ENCODE results near the gene VDAC1. TPM values are rescaled to one million over a fixed set of nuclear protein-coding genes. Genes with fewer than 3 reads are reported as not detected.

Gene VDAC1
- polyA plus RNA-seq, 1 donor (not counting 4 experiments of a cell fraction or from before 2014, with no cell fraction given): 300 TPM

- no peaks in the 10 kb centered on the region for H3K9me3 ChIP-seq (ENCODE audit: control insufficient read depth, low read depth, low read length)
- H3K9ac ChIP-seq (ENCODE audit: control insufficient read depth, extremely low read depth, insufficient read depth, low read length): no peak overlapping the region
- peaks cover 9% of the 10 kb centered on the region for H3K4me1 ChIP-seq (ENCODE audit: control insufficient read depth, extremely low read depth, insufficient read depth, low read length)
- H3K27ac ChIP-seq (ENCODE audit: control insufficient read depth, insufficient read depth, low read length): no peak overlapping the region
- no peak overlapping the region for H2AFZ ChIP-seq (ENCODE audit: control insufficient read depth, low read length)
- no peak overlapping the region for H3K4me3 ChIP-seq (ENCODE audit: control insufficient read depth in 2 of 3, extremely low read depth in 1 of 3, insufficient read depth in 2 of 3, low read depth in 1 of 3, low read length in 3 of 3)
- no peak overlapping the region for H3K4me2 ChIP-seq (ENCODE audit: control insufficient read depth, extremely low read depth, insufficient read depth, low read depth, low read length)
- DNase-seq (ENCODE audit: low read depth, low spot score) (no peak), FAIRE-seq (no peak)
- dilution Hi-C loops (cut with MboI; ENCODE audit: extremely low pct_ligation_motif_present, low sequenced_read_pairs): no loop called here
- H3K36me3 ChIP-seq (ENCODE audit: control insufficient read depth in 2 of 2, extremely low read depth in 1 of 2, insufficient read depth in 2 of 2, low read length in 2 of 2): peaks cover 0 to 2% of the 10 kb centered on the region in 2 experiments
- TF ChIP-seq EZH2 (IDR thresholded peaks at IDR 0.05; ENCODE audit: low read length): no peak
- no peak for TF ChIP-seq CTCF (optimal IDR thresholded peaks at IDR 0.05 in 1 of 3, IDR thresholded peaks at IDR 0.05 in 1 of 3, conservative IDR thresholded peaks at IDR 0.05 in 1 of 3; ENCODE audit: extremely low read depth in 1 of 3, insufficient read depth in 2 of 3, low read length in 3 of 3)
- peaks cover 18% of the 10 kb centered on the region for H3K79me2 ChIP-seq (ENCODE audit: control insufficient read depth, insufficient read depth, low read length)
- no peaks in the 10 kb centered on the region for H3K27me3 ChIP-seq (ENCODE audit: control insufficient read depth, extremely low read depth, insufficient read depth, low read length)
- peaks cover under 1% of the 10 kb centered on the region for H4K20me1 ChIP-seq (ENCODE audit: control insufficient read depth, extremely low read depth, insufficient read depth, low read length)
- peaks cover 2% of the 10 kb centered on the region for H3K9me1 ChIP-seq (ENCODE audit: control insufficient read depth, extremely low read depth, insufficient read depth, low read length)
Measured at GRCh38 chr5:134008266-134008749, 3.5 kb upstream of the VDAC1 start.

- FAIRE-seq: no peak
- Histone ChIP-seq H3K9ac (ENCODE audit: control insufficient read depth, extremely low read depth, insufficient read depth, low read length) (no peak overlapping the region), H3K36me3 (ENCODE audit: control insufficient read depth in 2 of 2, extremely low read depth in 1 of 2, insufficient read depth in 2 of 2, low read length in 2 of 2) (peaks cover 0 to 7% of the 10 kb centered on the region in 2 experiments), H4K20me1 (ENCODE audit: control insufficient read depth, extremely low read depth, insufficient read depth, low read length) (peaks cover 6% of the 10 kb centered on the region), H3K4me3 (ENCODE audit: control insufficient read depth in 2 of 3, extremely low read depth in 1 of 3, insufficient read depth in 2 of 3, low read depth in 1 of 3, low read length in 3 of 3) (no peak overlapping the region), H3K4me2 (ENCODE audit: control insufficient read depth, extremely low read depth, insufficient read depth, low read depth, low read length) (no peak overlapping the region), H2AFZ (ENCODE audit: control insufficient read depth, low read length) (no peak overlapping the region), H3K79me2 (ENCODE audit: control insufficient read depth, insufficient read depth, low read length) (peaks cover 24% of the 10 kb centered on the region), H3K27ac (ENCODE audit: control insufficient read depth, insufficient read depth, low read length) (no peak overlapping the region), H3K9me1 (ENCODE audit: control insufficient read depth, extremely low read depth, insufficient read depth, low read length) (peaks cover 2% of the 10 kb centered on the region), H3K9me3 (ENCODE audit: control insufficient read depth, low read depth, low read length) (no peaks in the 10 kb centered on the region), H3K4me1 (ENCODE audit: control insufficient read depth, extremely low read depth, insufficient read depth, low read length) (peaks cover 15% of the 10 kb centered on the region), H3K27me3 (ENCODE audit: control insufficient read depth, extremely low read depth, insufficient read depth, low read length) (no peaks in the 10 kb centered on the region)
- no peak for DNase-seq (ENCODE audit: low read depth, low spot score)
- dilution Hi-C loops (cut with MboI; ENCODE audit: extremely low pct_ligation_motif_present, low sequenced_read_pairs): no loop called here
- no peak for TF ChIP-seq EZH2 (IDR thresholded peaks at IDR 0.05; ENCODE audit: low read length)
- TF ChIP-seq CTCF (optimal IDR thresholded peaks at IDR 0.05 in 1 of 3, IDR thresholded peaks at IDR 0.05 in 1 of 3, conservative IDR thresholded peaks at IDR 0.05 in 1 of 3; ENCODE audit: extremely low read depth in 1 of 3, insufficient read depth in 2 of 3, low read length in 3 of 3): no peak
Measured at GRCh38 chr5:134007581-134008265, 2.9 kb upstream of the VDAC1 start.
